H1 (cell line): Measurements from ENCODE around the gene NYAP2. TPM values are rescaled to one million over a fixed set of nuclear protein-coding genes. Genes with fewer than 3 reads are reported as not detected.

Experiments used
- CTCF ChIA-PET: fragments of 300-600 bp; sonication (Branson Sonifier 250); formaldehyde crosslinking; loops from one replicate; lab custom pipeline; 2021; ENCODE audit not compliant: partially characterized antibody; lab: Charles Lee
- POLR2A ChIA-PET: fragments of 300-600 bp; sonication (Branson Sonifier 250); formaldehyde crosslinking; loops from one replicate; lab custom pipeline; 2021; ENCODE audit warnings: inconsistent platforms; ENCODE audit not compliant: partially characterized antibody; lab: Charles Lee
- DNase-seq, 2 experiments: peaks; one replicate each; pipeline versions ENCODE4 v3.0.0 to v3.0.0-alpha.2; 2010 to 2022; ENCODE audit warnings: low spot score in 2 of 2, low read depth in 1 of 2, mixed read lengths in 1 of 2
- FAIRE-seq: peaks from 2 replicates; lab custom pipeline; 2011; peaks lifted over from hg19 to GRCh38; lab: Jason Lieb, UNC
- H2AFZ ChIP-seq: 2 replicates; pipeline ENCODE4 v1.8.1; 2012; ENCODE audit warnings: low read length, inconsistent platforms
- H2AK5ac ChIP-seq: 2 replicates; pipeline ENCODE4 v1.6.1; 2013; ENCODE audit warnings: low read depth, low read length
- H2BK120ac ChIP-seq: replicated peaks from 2 replicates; pipeline ENCODE3; 2013; ENCODE audit warnings: low read depth, low read length, inconsistent platforms
- H2BK12ac ChIP-seq: 2 replicates; pipeline ENCODE4 v1.6.1; 2013; ENCODE audit warnings: low read depth, low read length
- H2BK15ac ChIP-seq: 2 replicates; pipeline ENCODE4 v1.6.1; 2013; ENCODE audit warnings: low read length
- H2BK20ac ChIP-seq: 2 replicates; pipeline ENCODE4 v1.6.1; 2013; ENCODE audit warnings: low read length
- H2BK5ac ChIP-seq: 2 replicates; pipeline ENCODE4 v1.6.1; 2013; ENCODE audit warnings: low read depth, low read length
- H3K14ac ChIP-seq: 2 replicates; pipeline ENCODE4 v1.6.1; 2013; ENCODE audit warnings: inconsistent platforms; ENCODE audit not compliant: insufficient read length
- H3K18ac ChIP-seq: 2 replicates; pipeline ENCODE4 v1.6.1; 2013; ENCODE audit warnings: low read length; ENCODE audit errors: extremely low read depth
- H3K23ac ChIP-seq: 2 replicates; pipeline ENCODE4 v1.6.1; 2013; ENCODE audit warnings: inconsistent platforms; ENCODE audit not compliant: insufficient read length
- H3K23me2 ChIP-seq: 2 replicates; pipeline ENCODE4 v1.6.1; 2013; ENCODE audit warnings: low read depth, low read length
- H3K27ac ChIP-seq: 2 replicates; pipeline ENCODE4 v1.6.1; 2011; ENCODE audit warnings: low read depth, low read length, inconsistent platforms
- H3K27me3 ChIP-seq, 4 experiments: replicated peaks in 1 of 4; 1 replicate in 1 of 4; 2 replicates in 3 of 4; pipeline versions ENCODE4 v1.6.1 to v1.8.1; 2011 to 2013; ENCODE audit warnings: low read length in 3 of 4, mild to moderate bottlenecking in 3 of 4, inconsistent platforms in 2 of 4, mixed read lengths in 2 of 4, moderate library complexity in 1 of 4; ENCODE audit not compliant: control insufficient read depth in 3 of 4, insufficient read depth in 3 of 4; ENCODE audit errors: extremely low read depth in 1 of 4
- H3K36me3 ChIP-seq, 4 experiments: 2 replicates each; pipeline versions ENCODE4 v1.6.1 to v1.8.1; 2011 to 2013; ENCODE audit warnings: mild to moderate bottlenecking in 4 of 4, low read length in 3 of 4, moderate library complexity in 2 of 4, control low read depth in 1 of 4, inconsistent platforms in 1 of 4; ENCODE audit not compliant: insufficient read depth in 4 of 4, control insufficient read depth in 2 of 4
- H3K4ac ChIP-seq: replicated peaks from 2 replicates; pipeline ENCODE3; 2013; ENCODE audit warnings: low read length, low read depth, mixed read lengths, inconsistent platforms; ENCODE audit not compliant: insufficient read length
- H3K4me1 ChIP-seq, 4 experiments: replicated peaks in 1 of 4; 1 replicate in 1 of 4; 2 replicates in 3 of 4; pipeline versions ENCODE4 v1.6.1 to v1.8.1; 2011 to 2013; ENCODE audit warnings: low read length in 3 of 4, inconsistent platforms in 2 of 4, mixed read lengths in 1 of 4; ENCODE audit not compliant: insufficient read depth in 4 of 4, control insufficient read depth in 3 of 4
- H3K4me2 ChIP-seq, 2 experiments: 2 replicates each; pipeline versions ENCODE4 v1.6.1 to v1.8.1; 2011 to 2013; ENCODE audit warnings: low read depth in 2 of 2, low read length in 2 of 2, control low read depth in 1 of 2, inconsistent platforms in 1 of 2, mild to moderate bottlenecking in 1 of 2; ENCODE audit not compliant: insufficient read depth in 1 of 2
- H3K4me3 ChIP-seq, 4 experiments: fragments of 200-600, 300-600 bp in 1 of 4; sonication (generic), shearing (Covaris generic), sonication (Bioruptor Twin) in 1 of 4; 2 replicates each; pipeline versions ENCODE4 v1.5.1 to v1.8.1; 2011 to 2016; ENCODE audit warnings: low read length in 4 of 4, low read depth in 3 of 4, control low read depth in 2 of 4, inconsistent platforms in 2 of 4, mild to moderate bottlenecking in 2 of 4, mixed read lengths in 1 of 4, moderate library complexity in 1 of 4; ENCODE audit not compliant: insufficient read depth in 2 of 4; ENCODE audit errors: extremely low read depth in 1 of 4
- H3K56ac ChIP-seq: replicated peaks from 2 replicates; pipeline ENCODE3; 2013; ENCODE audit warnings: low read depth, mild to moderate bottlenecking, mixed read lengths, low read length, inconsistent platforms; ENCODE audit not compliant: insufficient read length
- H3K79me1 ChIP-seq: 2 replicates; pipeline ENCODE4 v1.6.1; 2013; ENCODE audit warnings: low read depth, low read length, control low read depth
- H3K79me2 ChIP-seq, 2 experiments: 2 replicates each; pipeline versions ENCODE4 v1.6.1 to v1.8.1; 2012 to 2013; ENCODE audit warnings: low read length in 2 of 2, mild to moderate bottlenecking in 2 of 2, inconsistent platforms in 1 of 2; ENCODE audit not compliant: insufficient read depth in 2 of 2, control insufficient read depth in 1 of 2
- H3K9ac ChIP-seq, 4 experiments: replicated peaks in 1 of 4; 1 replicate in 1 of 4; 2 replicates in 3 of 4; pipeline versions ENCODE4 v1.6.1 to v1.8.1; 2011 to 2013; ENCODE audit warnings: low read depth in 3 of 4, low read length in 3 of 4, control low read depth in 2 of 4, mild to moderate bottlenecking in 2 of 4, moderate library complexity in 2 of 4, inconsistent platforms in 1 of 4; ENCODE audit errors: extremely low read depth in 1 of 4
- H3K9me3 ChIP-seq, 2 experiments: 2 replicates each; pipeline versions ENCODE4 v1.6.1 to v1.8.1; 2012 to 2013; ENCODE audit warnings: mild to moderate bottlenecking in 2 of 2, moderate library complexity in 2 of 2, control low read depth in 1 of 2, inconsistent platforms in 1 of 2, low read depth in 1 of 2, low read length in 1 of 2, mixed read lengths in 1 of 2; ENCODE audit not compliant: insufficient read depth in 2 of 2
- H4K20me1 ChIP-seq, 2 experiments: replicated peaks in 1 of 2; 2 replicates each; pipeline versions ENCODE3 to v1.8.1; 2011 to 2013; ENCODE audit warnings: inconsistent platforms in 2 of 2, low read length in 2 of 2, mild to moderate bottlenecking in 1 of 2; ENCODE audit not compliant: insufficient read depth in 2 of 2, control insufficient read depth in 1 of 2
- H4K5ac ChIP-seq: 2 replicates; pipeline ENCODE4 v1.6.1; 2013; ENCODE audit warnings: low read length, low read depth, mixed read lengths, inconsistent platforms; ENCODE audit not compliant: insufficient read length
- H4K8ac ChIP-seq: 2 replicates; pipeline ENCODE4 v1.8.0; 2013; ENCODE audit warnings: mild to moderate bottlenecking, moderate library complexity, low read length, inconsistent platforms; ENCODE audit not compliant: insufficient read depth; ENCODE audit errors: extremely low read depth
- H4K91ac ChIP-seq: replicated peaks from 2 replicates; pipeline ENCODE3; 2013; ENCODE audit warnings: low read length, mixed read lengths, inconsistent platforms; ENCODE audit not compliant: insufficient read length
- ASH2L ChIP-seq: fragments of 200-600, 300-600 bp; sonication (generic); IDR thresholded peaks from one replicate; pipeline ENCODE4 v1.7.1; 2017; ENCODE audit warnings: low read length
- CBX5 ChIP-seq: fragments of 300-800, 300-1000 bp; sonication (generic); IDR thresholded peaks from 2 replicates; pipeline ENCODE4 v1.7.1; 2016; ENCODE audit warnings: antibody characterized with exemption, low read length, low read depth
- EZH2 ChIP-seq: fragments of 200-600 bp; sonication (generic); IDR thresholded peaks from 2 replicates; pipeline ENCODE4 v1.7.1; 2012; ENCODE audit warnings: low read depth, mild to moderate bottlenecking, moderate library complexity, low read length, inconsistent platforms; ENCODE audit not compliant: severe bottlenecking
- FOSL1 ChIP-seq: IDR thresholded peaks from 2 replicates; pipeline ENCODE4 v1.6.1; 2011; ENCODE audit warnings: mild to moderate bottlenecking, low read depth, low read length, moderate library complexity; ENCODE audit not compliant: insufficient read depth
- POLR2AphosphoS5 ChIP-seq: IDR thresholded peaks from 2 replicates; pipeline ENCODE4 v1.6.1; 2011; ENCODE audit warnings: low read depth, low read length
- RFX5 ChIP-seq: IDR thresholded peaks from 2 replicates; pipeline ENCODE4 v1.6.1; 2011; ENCODE audit warnings: low read depth, low read length, improper control_type of control experiment, borderline replicate concordance
- RNF2 ChIP-seq: fragments of 200-900, 300-1000 bp; sonication (generic); IDR thresholded peaks from 2 replicates; pipeline ENCODE4 v1.7.1; 2016; ENCODE audit warnings: borderline replicate concordance, low read depth, mild to moderate bottlenecking, antibody characterized with exemption, low read length; ENCODE audit not compliant: poor library complexity, severe bottlenecking; ENCODE audit errors: missing control alignments
- SP4 ChIP-seq: IDR thresholded peaks from 2 replicates; pipeline ENCODE4 v1.6.1; 2012; ENCODE audit warnings: low read length, inconsistent platforms
- TAF7 ChIP-seq: optimal IDR thresholded peaks from 2 replicates; pipeline ENCODE3; 2011; ENCODE audit warnings: low read depth, mild to moderate bottlenecking, inconsistent platforms, low read length, moderate library complexity, borderline replicate concordance
- TBP ChIP-seq: IDR thresholded peaks from 2 replicates; pipeline ENCODE4 v1.6.1; 2011; ENCODE audit warnings: low read depth, low read length, improper control_type of control experiment
- TEAD4 ChIP-seq: IDR thresholded peaks from 2 replicates; pipeline ENCODE4 v1.6.1; 2012; ENCODE audit warnings: low read depth, low read length, inconsistent platforms, mixed read lengths
- WGBS, 2 experiments: shearing (Covaris generic) in 1 of 2; methylation state at CpG; one replicate each; pipeline versions ENCODE4 v1.1.6 to v1.1.7; 2013 to 2015; ENCODE audit warnings: low lambda C conversion rate in 2 of 2, mixed read lengths in 2 of 2, inconsistent platforms in 1 of 2, low coverage in 1 of 2, missing lambda C conversion rate in 1 of 2; ENCODE audit not compliant: insufficient replicate concordance in 2 of 2, insufficient coverage in 1 of 2, insufficient read length in 1 of 2; ENCODE audit errors: extremely low coverage in 1 of 2, missing lambda C conversion rate in 1 of 2; 5-methylcytosine and 5-hydroxymethylcytosine counted together
- polyA plus RNA-seq, 7 experiments: library from polyadenylated mRNA; depleted of rRNA in 3 of 7; stranded (reverse) in 5 of 7; unstranded in 2 of 7; fragments of >200 nt in 5 of 7; fragments of 200-250 nt in 2 of 7; gene quantifications; 1 replicate in 5 of 7; 2 replicates in 1 of 7; 4 replicates in 1 of 7; pipeline versions ENCODE4 v1.2.1 to v1.2.3, GENCODE V29; 2011 to 2013; ENCODE audit warnings: missing spikeins in 2 of 7, mixed read lengths in 2 of 7
- total RNA-seq: library from RNA; stranded (reverse); fragmentation: NEBNext Ultra II Directional; extraction: Animal tissue kit (Norgen Biotek cat#: 25700); gene quantifications from 2 replicates; pipeline ENCODE4 v1.2.1, GENCODE V29; 2021
- TF ChIP-seq, protein P1 (sequence below): IDR thresholded peaks from 2 replicates; pipeline ENCODE4 v1.6.1; 2011; ENCODE audit warnings: low read length, improper control_type of control experiment
- TF ChIP-seq, protein P2 (sequence below): IDR thresholded peaks from 2 replicates; pipeline ENCODE4 v1.6.1; 2011; ENCODE audit warnings: low read depth, mild to moderate bottlenecking, low read length; ENCODE audit not compliant: insufficient read depth

The NYAP2 gene
- total and polyA plus RNA-seq, 2 of the 8 experiments (the other 6 are each of a cell fraction or from before 2014, with no cell fraction given): not detected

DNA sequence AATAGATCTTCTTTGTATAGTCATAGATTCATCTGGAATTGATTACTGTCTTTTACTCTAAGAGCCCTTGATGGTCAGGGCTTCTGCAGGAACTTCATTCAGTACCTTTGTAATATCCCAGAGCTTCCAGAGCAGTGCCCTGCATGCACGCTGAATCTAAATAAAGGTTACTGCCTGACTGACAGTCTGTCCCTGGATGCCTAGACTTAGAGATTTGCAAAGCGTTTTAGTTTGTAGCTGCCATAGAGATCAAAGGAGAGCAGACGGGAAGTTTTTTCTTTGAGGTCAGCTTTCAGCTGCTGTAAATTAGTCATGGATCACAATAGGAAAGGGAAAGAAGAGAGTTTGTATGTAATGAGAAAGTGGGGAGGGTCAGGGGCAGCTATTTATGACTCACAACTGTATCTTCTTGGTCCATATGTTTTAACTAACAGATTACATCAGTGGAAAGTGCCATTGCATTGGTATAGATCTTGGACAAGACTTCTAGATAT is 45.2 kb upstream of the NYAP2 start:
- Histone ChIP-seq H2BK5ac (no peak overlapping the region), H3K4me2 (no peak overlapping the region)
- CTCF ChIA-PET: no interaction called here

More for the DNA sequence above, 45.2 kb upstream of the NYAP2 start:
- H3K9me3 ChIP-seq: no peaks in the 10 kb centered on the region
- DNase-seq (no peak), FAIRE-seq (no peak)
- no peak for TF ChIP-seq SP4
- no peak for TF ChIP-seq TEAD4
- no peak for TF ChIP-seq EZH2
- TF ChIP-seq, protein P1, sequence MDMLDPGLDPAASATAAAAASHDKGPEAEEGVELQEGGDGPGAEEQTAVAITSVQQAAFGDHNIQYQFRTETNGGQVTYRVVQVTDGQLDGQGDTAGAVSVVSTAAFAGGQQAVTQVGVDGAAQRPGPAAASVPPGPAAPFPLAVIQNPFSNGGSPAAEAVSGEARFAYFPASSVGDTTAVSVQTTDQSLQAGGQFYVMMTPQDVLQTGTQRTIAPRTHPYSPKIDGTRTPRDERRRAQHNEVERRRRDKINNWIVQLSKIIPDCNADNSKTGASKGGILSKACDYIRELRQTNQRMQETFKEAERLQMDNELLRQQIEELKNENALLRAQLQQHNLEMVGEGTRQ: no peak
- TF ChIP-seq POLR2AphosphoS5: no peak
- TF ChIP-seq, protein P2, sequence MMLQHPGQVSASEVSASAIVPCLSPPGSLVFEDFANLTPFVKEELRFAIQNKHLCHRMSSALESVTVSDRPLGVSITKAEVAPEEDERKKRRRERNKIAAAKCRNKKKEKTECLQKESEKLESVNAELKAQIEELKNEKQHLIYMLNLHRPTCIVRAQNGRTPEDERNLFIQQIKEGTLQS: no peak
- no peak for TF ChIP-seq RNF2
- no peak for TF ChIP-seq FOSL1
- TF ChIP-seq ASH2L: no peak
- no peak for TF ChIP-seq TBP
- TF ChIP-seq RFX5: no peak
- no peak for TF ChIP-seq TAF7
- TF ChIP-seq CBX5: no peak
- H3K23ac ChIP-seq: no peak overlapping the region
- H3K27me3 ChIP-seq: no peaks in the 10 kb centered on the region
- no peak overlapping the region for H3K56ac ChIP-seq
- no peak overlapping the region for H2BK20ac ChIP-seq
- H3K4ac ChIP-seq: no peak overlapping the region
- H3K18ac ChIP-seq: no peak overlapping the region
- H4K20me1 ChIP-seq: no peaks in the 10 kb centered on the region
- H4K91ac ChIP-seq: no peak overlapping the region
- 58% methylated on average over 3 of the region's 3 CpGs; no CpG with 5 or more reads in 1 of the 2 experiments for WGBS, 2 experiments
- no peaks in the 10 kb centered on the region for H3K23me2 ChIP-seq
- H3K4me1 ChIP-seq: no peaks in the 10 kb centered on the region
- no peak overlapping the region for H4K5ac ChIP-seq
- H3K14ac ChIP-seq: no peak overlapping the region
- no peak overlapping the region for H3K27ac ChIP-seq
- no peak overlapping the region for H3K4me3 ChIP-seq
- H3K36me3 ChIP-seq: no peaks in the 10 kb centered on the region
- no peak overlapping the region for H2AK5ac ChIP-seq
- H3K79me2 ChIP-seq: no peaks in the 10 kb centered on the region
- POLR2A ChIA-PET: no interaction called here
- H2BK120ac ChIP-seq: no peak overlapping the region
- H2BK12ac ChIP-seq: no peak overlapping the region
- no peak overlapping the region for H4K8ac ChIP-seq
- H2AFZ ChIP-seq: no peak overlapping the region
- no peak overlapping the region for H3K9ac ChIP-seq
- H3K79me1 ChIP-seq: no peaks in the 10 kb centered on the region
- no peak overlapping the region for H2BK15ac ChIP-seq
